Nephron progenitor cell (in vitro differentiated cells): ENCODE measurements around the gene LMCD1.

Experiments used
- DNase-seq: peaks from one replicate; pipeline ENCODE4 v3.0.0; 2021
- H3K27ac Mint-ChIP-seq: 2 replicates; pipeline ENCODE4 v1.8.0; 2021; ENCODE audit warnings: mild to moderate bottlenecking, moderate library complexity, mixed read lengths
- H3K27me3 Mint-ChIP-seq: 2 replicates; pipeline ENCODE4 v1.8.0; 2021; ENCODE audit warnings: mild to moderate bottlenecking, low read depth, mixed read lengths; ENCODE audit not compliant: poor library complexity
- H3K36me3 Mint-ChIP-seq: 2 replicates; pipeline ENCODE4 v1.8.0; 2021; ENCODE audit warnings: low read depth, mixed read lengths
- H3K4me1 Mint-ChIP-seq: 2 replicates; pipeline ENCODE4 v1.8.0; 2021; ENCODE audit warnings: mixed read lengths
- H3K4me3 Mint-ChIP-seq: 2 replicates; pipeline ENCODE4 v1.8.0; 2021; ENCODE audit warnings: mild to moderate bottlenecking, moderate library complexity, mixed read lengths
- H3K9me3 Mint-ChIP-seq: 2 replicates; pipeline ENCODE4 v1.8.0; 2021; ENCODE audit warnings: mild to moderate bottlenecking, moderate library complexity, mixed read lengths
- CTCF ChIP-seq: fragments of 200-600 bp; sonication (generic); IDR thresholded peaks from 2 replicates; pipeline ENCODE4 v1.5.0; 2021; ENCODE audit warnings: antibody characterized with exemption

Gene LMCD1

GRCh38 chr3:8607234-8608040, 105.8 kb downstream of the LMCD1 start:
- Mint-ChIP-seq H3K9me3 (peaks cover 17% of the 10 kb centered on the region), H3K4me1 (peaks cover 17% of the 10 kb centered on the region), H3K27me3 (peaks cover 14% of the 10 kb centered on the region), H3K36me3 (peaks cover 14% of the 10 kb centered on the region), H3K4me3 (no peak overlapping the region), H3K27ac (no peak overlapping the region)
- peak; percentile 62 for TF ChIP-seq CTCF
- peak; percentile 53 for DNase-seq

GRCh38 chr3:8608041-8608790, 106.6 kb downstream of the LMCD1 start:
- peaks cover 7% of the 10 kb centered on the region for H3K36me3 Mint-ChIP-seq
- no peak for DNase-seq
- H3K27ac Mint-ChIP-seq, result no peak overlapping the region
- peaks cover 11% of the 10 kb centered on the region for H3K9me3 Mint-ChIP-seq
- no peak for TF ChIP-seq CTCF
- no peak overlapping the region for H3K4me3 Mint-ChIP-seq
- H3K4me1 Mint-ChIP-seq, result peaks cover 17% of the 10 kb centered on the region
- H3K27me3 Mint-ChIP-seq, result peaks cover 13% of the 10 kb centered on the region

- Mint-ChIP-seq H3K36me3 (peaks cover 7% of the 10 kb centered on the region), H3K9me3 (peaks cover 11% of the 10 kb centered on the region), H3K4me1 (peaks cover 17% of the 10 kb centered on the region), H3K27ac (peak overlapping the region; percentile 34), H3K27me3 (peaks cover 11% of the 10 kb centered on the region), H3K4me3 (no peak overlapping the region)
- TF ChIP-seq CTCF, result no peak
- no peak for DNase-seq
These were observed 107.3 kb downstream of the LMCD1 start for GRCh38 chr3:8608791-8609467.

GRCh38 chr3:8610951-8611350, 109.3 kb downstream of the LMCD1 start:
- H3K9me3 Mint-ChIP-seq, result peaks cover 13% of the 10 kb centered on the region
- DNase-seq, result no peak

GRCh38 chr3:8617921-8618320, 116.3 kb downstream of the LMCD1 start:
- DNase-seq, result no peak
- no peak overlapping the region for H3K27ac Mint-ChIP-seq
- peaks cover 7% of the 10 kb centered on the region for H3K4me1 Mint-ChIP-seq
- no peaks in the 10 kb centered on the region for H3K27me3 Mint-ChIP-seq
- H3K4me3 Mint-ChIP-seq, result no peak overlapping the region
- TF ChIP-seq CTCF, result no peak
- no peaks in the 10 kb centered on the region for H3K36me3 Mint-ChIP-seq
- H3K9me3 Mint-ChIP-seq, result peaks cover 21% of the 10 kb centered on the region

More at GRCh38 chr3:8610951-8611350, 109.3 kb downstream of the LMCD1 start:
- Mint-ChIP-seq H3K36me3 (peaks cover 7% of the 10 kb centered on the region), H3K27me3 (peaks cover 8% of the 10 kb centered on the region), H3K27ac (no peak overlapping the region), H3K4me1 (peaks cover 13% of the 10 kb centered on the region), H3K4me3 (no peak overlapping the region)
- no peak for TF ChIP-seq CTCF
